Right renal pelvis (tissue), 4 donors: ENCODE results near the gene OR9A2. TPM values are rescaled to one million over a fixed set of nuclear protein-coding genes. Genes with fewer than 3 reads are reported as not detected.
A peak's percentile ranks its signal among the peaks of the same experiment; 100 is the strongest.

Source experiments
- DNase-seq, 4 donors: peaks; one replicate each; pipeline ENCODE4 v3.0.0-alpha.2; 2013; ENCODE audit warnings: low read depth in 4 of 4, low spot score in 3 of 4, missing footprints in 1 of 4
- polyA plus RNA-seq, 4 donors: library from polyadenylated mRNA; unstranded; fragments of 120-200 nt; gene quantifications; one replicate each; pipeline ENCODE4 v1.2.1, GENCODE V29; 2013; ENCODE audit not compliant: insufficient read length in 4 of 4

Gene OR9A2
- polyA plus RNA-seq, 4 donors: not detected

GRCh38 chr7:143023047-143023446 lies 3.9 kb downstream of the OR9A2 start:
- DNase-seq: no peak

- DNase-seq: no peak
Measured at GRCh38 chr7:143018931-143019330, 8.0 kb downstream of the OR9A2 start.

GRCh38 chr7:143016996-143017395 lies 9.9 kb downstream of the OR9A2 start:
- no peak for DNase-seq

GRCh38 chr7:143015926-143016490 lies 10.9 kb downstream of the OR9A2 start:
- no peak for DNase-seq

- DNase-seq: no peak
Measured at GRCh38 chr7:143015084-143015483, 11.8 kb downstream of the OR9A2 start.

GRCh38 chr7:143013893-143014292 lies 13.0 kb downstream of the OR9A2 start:
- DNase-seq: no peak

GRCh38 chr7:143013473-143013872 lies 13.5 kb downstream of the OR9A2 start:
- DNase-seq: no peak

GRCh38 chr7:143012409-143012808 lies 14.5 kb downstream of the OR9A2 start:
- no peak for DNase-seq

GRCh38 chr7:143012001-143012400 lies 14.9 kb downstream of the OR9A2 start:
- no peak for DNase-seq

- peak; percentile 45 to 72 (median 48) for DNase-seq
Measured at GRCh38 chr7:143008007-143008901, 18.7 kb downstream of the OR9A2 start.

GRCh38 chr7:143005632-143006260 lies 21.2 kb downstream of the OR9A2 start:
- DNase-seq: no peak

GRCh38 chr7:143003393-143004051 lies 23.4 kb downstream of the OR9A2 start:
- peak in 1 of 4 donors; percentile 44 for DNase-seq

- DNase-seq: no peak
Measured at GRCh38 chr7:143002898-143003297, 24.0 kb downstream of the OR9A2 start.

- DNase-seq: no peak
Measured at GRCh38 chr7:143002106-143002505, 24.8 kb downstream of the OR9A2 start.

GRCh38 chr7:143000648-143001047 lies 26.3 kb downstream of the OR9A2 start:
- DNase-seq: no peak

GRCh38 chr7:142999793-143000192 lies 27.1 kb downstream of the OR9A2 start:
- DNase-seq: no peak

GRCh38 chr7:142998966-142999365 lies 28.0 kb downstream of the OR9A2 start:
- no peak for DNase-seq

- DNase-seq: no peak
Measured at GRCh38 chr7:142997456-142997989, 29.4 kb downstream of the OR9A2 start.

- DNase-seq: no peak
Measured at GRCh38 chr7:142992427-142992826, 34.5 kb downstream of the OR9A2 start.

- DNase-seq: no peak
Measured at GRCh38 chr7:142984297-142984696, 42.6 kb downstream of the OR9A2 start.

- no peak for DNase-seq
Measured at GRCh38 chr7:142983825-142984224, 43.1 kb downstream of the OR9A2 start.
